ENCODE results near the gene RTCA. TPM values are rescaled to one million over a fixed set of nuclear protein-coding genes. Genes with fewer than 3 reads are reported as not detected.
"Not testable (repeated sequence)": the region's sequence is repeated elsewhere in the genome, so short reads cannot be mapped to it uniquely, and the experiment has no call there.

The RTCA gene
- total RNA-seq, 6 experiments from 2014 or later: 47.4 to 55.7 (median 53.2) TPM

- TF ChIP-seq CTCF (IDR thresholded peaks at IDR 0.05): no peak
- Mint-ChIP-seq H3K36me3 (ENCODE audit: low read depth) (peaks cover 23% of the 10 kb centered on the region), H3K27ac (no peak overlapping the region), H3K9me3 (no peaks in the 10 kb centered on the region), H3K27me3 (ENCODE audit: insufficient read depth) (no peaks in the 10 kb centered on the region; the same call in 1 of the 2 replicates), H3K4me1 (ENCODE audit: low read depth) (peaks cover 9% of the 10 kb centered on the region), H3K4me3 (no peak overlapping the region)
- no peak for DNase-seq
Observed at GRCh38 chr1:100261686-100262085, 4.3 kb upstream of the RTCA start.

- Mint-ChIP-seq H3K36me3 (ENCODE audit: low read depth) (peaks cover 27% of the 10 kb centered on the region), H3K4me1 (ENCODE audit: low read depth) (peaks cover 20% of the 10 kb centered on the region), H3K27ac (0 out of 2 replicates have a peak overlapping the region, but pooled peaks have one; percentile 13)
- not testable (repeated sequence) for H3K27me3 Mint-ChIP-seq (ENCODE audit: insufficient read depth); H3K9me3 Mint-ChIP-seq; H3K4me3 Mint-ChIP-seq; DNase-seq
Observed at GRCh38 chr1:100264081-100264480, 1.9 kb upstream of the RTCA start.

- no peak for TF ChIP-seq CTCF (IDR thresholded peaks at IDR 0.05)
- Mint-ChIP-seq H3K4me1 (ENCODE audit: low read depth) (peaks cover 25% of the 10 kb centered on the region), H3K27ac (peak overlapping the region; percentile 96), H3K4me3 (peak overlapping the region; percentile 100), H3K27me3 (ENCODE audit: insufficient read depth) (no peaks in the 10 kb centered on the region; the same call in 1 of the 2 replicates), H3K36me3 (ENCODE audit: low read depth) (peaks cover 34% of the 10 kb centered on the region), H3K9me3 (no peaks in the 10 kb centered on the region)
- DNase-seq: peak; percentile 58
Observed at GRCh38 chr1:100265562-100265930, 470 bp upstream of the RTCA start.

- peak overlapping the region; percentile 100 for H3K4me3 Mint-ChIP-seq
- peaks cover 25% of the 10 kb centered on the region for H3K4me1 Mint-ChIP-seq (ENCODE audit: low read depth)
- no peak for TF ChIP-seq CTCF (IDR thresholded peaks at IDR 0.05)
- no peak for DNase-seq
- H3K36me3 Mint-ChIP-seq (ENCODE audit: low read depth): peaks cover 44% of the 10 kb centered on the region
- no peaks in the 10 kb centered on the region for H3K9me3 Mint-ChIP-seq
- no peaks in the 10 kb centered on the region; the same call in 1 of the 2 replicates for H3K27me3 Mint-ChIP-seq (ENCODE audit: insufficient read depth)
- H3K27ac Mint-ChIP-seq: peak overlapping the region; percentile 96
Observed at GRCh38 chr1:100266741-100267140, 725 bp downstream of the RTCA start.

- Mint-ChIP-seq H3K4me1 (ENCODE audit: low read depth) (peaks cover 25% of the 10 kb centered on the region), H3K36me3 (ENCODE audit: low read depth) (peaks cover 46% of the 10 kb centered on the region), H3K27ac (no peak overlapping the region), H3K9me3 (no peaks in the 10 kb centered on the region), H3K4me3 (peak overlapping the region; percentile 100), H3K27me3 (ENCODE audit: insufficient read depth) (no peaks in the 10 kb centered on the region; the same call in 1 of the 2 replicates)
- no peak for DNase-seq
- TF ChIP-seq CTCF (IDR thresholded peaks at IDR 0.05): 0 out of 2 replicates have a peak, but pooled peaks have one; percentile 7
Observed at GRCh38 chr1:100267284-100267683, 1.3 kb downstream of the RTCA start.

- Mint-ChIP-seq H3K4me3 (no peak overlapping the region), H3K36me3 (ENCODE audit: low read depth) (peaks cover 45% of the 10 kb centered on the region), H3K27ac (no peak overlapping the region), H3K9me3 (no peaks in the 10 kb centered on the region), H3K27me3 (ENCODE audit: insufficient read depth) (no peaks in the 10 kb centered on the region; the same call in 1 of the 2 replicates), H3K4me1 (ENCODE audit: low read depth) (peaks cover 25% of the 10 kb centered on the region)
- no peak for DNase-seq
- no peak for TF ChIP-seq CTCF (IDR thresholded peaks at IDR 0.05)
Observed at GRCh38 chr1:100268202-100268601, 2.2 kb downstream of the RTCA start.

Data from HFFc6 (cell line).